CD8-positive, alpha-beta memory T cell (primary cell): ENCODE measurements around the gene SPIN2A. TPM values are rescaled to one million over a fixed set of nuclear protein-coding genes. Genes with fewer than 3 reads are reported as not detected.
A peak's percentile ranks its signal among the peaks of the same experiment; 100 is the strongest.
"Not testable (repeated sequence)": the region's sequence is repeated elsewhere in the genome, so short reads cannot be mapped to it uniquely, and the experiment has no call there.

Experiments used
- CTCF ChIA-PET: fragments of 350-600 bp; sonication (Branson Sonifier 250); formaldehyde crosslinking; loops from one replicate; lab custom pipeline; 2021; ENCODE audit warnings: antibody characterized with exemption; lab: Charles Lee
- POLR2A ChIA-PET: fragments of 350-600 bp; sonication (Branson Sonifier 250); formaldehyde crosslinking; loops from one replicate; lab custom pipeline; 2021; ENCODE audit warnings: antibody characterized with exemption; lab: Charles Lee
- DNase-seq, 5 donors: peaks; one replicate each; pipeline versions ENCODE4 v3.0.0 to v3.0.0-alpha.2; 2020 to 2022; ENCODE audit warnings: mixed read lengths in 1 of 5
- H3K27ac ChIP-seq: one replicate; pipeline ENCODE4 v1.7.0; 2013; ENCODE audit warnings: low read depth, mild to moderate bottlenecking, low read length, moderate library complexity
- H3K27me3 ChIP-seq: 2 replicates; pipeline ENCODE4 v1.7.0; 2013; ENCODE audit warnings: low read length, mild to moderate bottlenecking; ENCODE audit not compliant: insufficient read depth, poor library complexity, severe bottlenecking
- H3K36me3 ChIP-seq: 2 replicates; pipeline ENCODE4 v1.7.0; 2013; ENCODE audit warnings: mild to moderate bottlenecking, low read length, moderate library complexity; ENCODE audit not compliant: insufficient read depth
- H3K4me1 ChIP-seq: 2 replicates; pipeline ENCODE4 v1.7.0; 2013; ENCODE audit warnings: mild to moderate bottlenecking, low read length, moderate library complexity; ENCODE audit not compliant: insufficient read depth
- H3K4me3 ChIP-seq: 2 replicates; pipeline ENCODE4 v1.7.0; 2013; ENCODE audit warnings: mild to moderate bottlenecking, low read length
- H3K9me3 ChIP-seq: 2 replicates; pipeline ENCODE4 v1.7.0; 2013; ENCODE audit warnings: mild to moderate bottlenecking, low read length
- H3K27ac Mint-ChIP-seq, 8 donors: one replicate each; pipeline ENCODE4 v1.8.0; 2020 to 2021; ENCODE audit warnings: mixed read lengths in 8 of 8, mild to moderate bottlenecking in 6 of 8, inconsistent platforms in 3 of 8, moderate library complexity in 3 of 8
- H3K27me3 Mint-ChIP-seq, 2 donors: one replicate each; pipeline ENCODE4 v1.8.0; 2020 to 2021; ENCODE audit warnings: mixed read lengths in 2 of 2, mild to moderate bottlenecking in 1 of 2, moderate library complexity in 1 of 2
- H3K36me3 Mint-ChIP-seq, 3 donors: one replicate each; pipeline ENCODE4 v1.8.0; 2020 to 2021; ENCODE audit warnings: mixed read lengths in 3 of 3, inconsistent platforms in 1 of 3, mild to moderate bottlenecking in 1 of 3
- H3K4me1 Mint-ChIP-seq, 3 donors: one replicate each; pipeline ENCODE4 v1.8.0; 2020 to 2021; ENCODE audit warnings: mixed read lengths in 3 of 3, inconsistent platforms in 1 of 3, mild to moderate bottlenecking in 1 of 3
- H3K4me3 Mint-ChIP-seq, 7 donors: one replicate each; pipeline ENCODE4 v1.8.0; 2020 to 2021; ENCODE audit warnings: mixed read lengths in 7 of 7, mild to moderate bottlenecking in 6 of 7, moderate library complexity in 4 of 7, inconsistent platforms in 2 of 7
- H3K9me3 Mint-ChIP-seq, 5 donors: one replicate each; pipeline ENCODE4 v1.8.0; 2020 to 2022; ENCODE audit warnings: mixed read lengths in 5 of 5, mild to moderate bottlenecking in 3 of 5, moderate library complexity in 2 of 5, inconsistent platforms in 1 of 5
- polyA plus RNA-seq: library from polyadenylated mRNA; unstranded; fragments of 300-500 nt; fragmentation: Illumina TruSeq; gene quantifications from one replicate; pipeline ENCODE4 v1.2.3, GENCODE V29; 2021
- total RNA-seq, 2 experiments: library from RNA; stranded (reverse); gene quantifications; one replicate each; pipeline ENCODE4 v1.2.3, GENCODE V29; 2021

Gene SPIN2A
- total and polyA plus RNA-seq, 3 experiments from 2014 or later: 0.13 to 0.47 (median 0.18) TPM

- Mint-ChIP-seq H3K9me3 (peaks cover 0 to 2% (median 0%) of the 10 kb centered on the region in 5 donors), H3K36me3 (peaks cover 0 to 18% (median 0%) of the 10 kb centered on the region in 3 donors), H3K27me3 (peaks cover 0 to 7% of the 10 kb centered on the region in 2 donors), H3K4me3 (peak within 1 kb of the TSS; percentile 90 to 97 (median 94)), H3K27ac (peak within 1 kb of the TSS; percentile 80 to 98 (median 92)), H3K4me1 (peaks cover 6 to 27% (median 13%) of the 10 kb centered on the region in 3 donors)
- Histone ChIP-seq H3K36me3 (no peaks in the 10 kb centered on the region), H3K4me1 (no peaks in the 10 kb centered on the region), H3K4me3 (peak within 1 kb of the TSS; percentile 51), H3K9me3 (no peaks in the 10 kb centered on the region), H3K27ac (peak within 1 kb of the TSS; percentile 38), H3K27me3 (no peaks in the 10 kb centered on the region)
- POLR2A ChIA-PET: no interaction called here
- CTCF ChIA-PET: interaction anchor here (1.1 kb wide), 1 partner anchor 166 kb away, joined by 3 read pairs; the partner anchor contains the start of gene FAAH2
- peak; percentile 60 to 85 (median 76) for DNase-seq
These were observed 15.9 kb downstream of the SPIN2A start, which contains the start of gene SPIN2B for GRCh38 chrX:57121162-57121755. TSS of gene SPIN2B (minus strand) at chrX:57121548.

GRCh38 chrX:57120619-57121161, 16.5 kb downstream of the SPIN2A start:
- H3K27me3 ChIP-seq, DNase-seq, H3K9me3 Mint-ChIP-seq, H3K4me1 ChIP-seq, H3K27me3 Mint-ChIP-seq, H3K27ac ChIP-seq, POLR2A ChIA-PET, H3K36me3 ChIP-seq, H3K9me3 ChIP-seq: not testable (repeated sequence)
- peak overlapping the region; percentile 51 for H3K4me3 ChIP-seq
- peak overlapping the region; percentile 90 to 97 (median 94) for H3K4me3 Mint-ChIP-seq
- H3K36me3 Mint-ChIP-seq: peaks cover 0 to 20% (median 0%) of the 10 kb centered on the region in 3 donors
- H3K4me1 Mint-ChIP-seq: peaks cover 8 to 27% (median 13%) of the 10 kb centered on the region in 3 donors
- peak overlapping the region; percentile 80 to 98 (median 92) for H3K27ac Mint-ChIP-seq
- CTCF ChIA-PET: interaction anchor here (1.1 kb wide), 1 partner anchor 166 kb away, joined by 3 read pairs; the partner anchor contains the start of gene FAAH2

- no peaks in the 10 kb centered on the region for H3K9me3 Mint-ChIP-seq
- POLR2A ChIA-PET: no interaction called here
- CTCF ChIA-PET: no interaction called here
These were observed 17.8 kb downstream of the SPIN2A start for GRCh38 chrX:57119416-57119815.

GRCh38 chrX:57117566-57117965, 19.6 kb downstream of the SPIN2A start:
- H3K27me3 ChIP-seq, DNase-seq, POLR2A ChIA-PET, H3K4me3 Mint-ChIP-seq, CTCF ChIA-PET, H3K27me3 Mint-ChIP-seq, H3K27ac Mint-ChIP-seq, H3K36me3 ChIP-seq, H3K4me3 ChIP-seq, H3K27ac ChIP-seq, H3K4me1 ChIP-seq, H3K9me3 ChIP-seq, H3K9me3 Mint-ChIP-seq: not testable (repeated sequence)
- Mint-ChIP-seq H3K36me3 (peaks cover 0 to 29% (median 0%) of the 10 kb centered on the region in 3 donors), H3K4me1 (peaks cover 8 to 23% (median 13%) of the 10 kb centered on the region in 3 donors)

More at GRCh38 chrX:57119416-57119815, 17.8 kb downstream of the SPIN2A start:
- Histone ChIP-seq H3K27me3 (no peaks in the 10 kb centered on the region), H3K4me3 (no peak overlapping the region), H3K36me3 (no peaks in the 10 kb centered on the region), H3K27ac (no peak overlapping the region), H3K9me3 (no peaks in the 10 kb centered on the region), H3K4me1 (no peaks in the 10 kb centered on the region)
- peak overlapping the region in 6 of 8 donors; percentile 1 to 78 (median 19) for H3K27ac Mint-ChIP-seq
- peaks cover 0 to 23% (median 0%) of the 10 kb centered on the region in 3 donors for H3K36me3 Mint-ChIP-seq
- H3K4me3 Mint-ChIP-seq: peak overlapping the region in 1 of 7 donors; percentile 20
- H3K4me1 Mint-ChIP-seq: peaks cover 8 to 23% (median 13%) of the 10 kb centered on the region in 3 donors
- H3K27me3 Mint-ChIP-seq: peaks cover 0 to 6% of the 10 kb centered on the region in 2 donors
- no peak for DNase-seq

GRCh38 chrX:57104921-57105398, 32.2 kb downstream of the SPIN2A start:
- H3K27me3 ChIP-seq: no peaks in the 10 kb centered on the region
- H3K4me1 Mint-ChIP-seq: peaks cover 0 to 7% (median 0%) of the 10 kb centered on the region in 3 donors
- DNase-seq: no peak
- no peak overlapping the region for H3K27ac ChIP-seq
- peaks cover 0 to 10% of the 10 kb centered on the region in 2 donors for H3K27me3 Mint-ChIP-seq
- POLR2A ChIA-PET: no interaction called here
- H3K4me3 Mint-ChIP-seq: no peak overlapping the region
- CTCF ChIA-PET: no interaction called here
- no peak overlapping the region for H3K27ac Mint-ChIP-seq
- H3K9me3 ChIP-seq: no peaks in the 10 kb centered on the region
- H3K4me1 ChIP-seq: no peaks in the 10 kb centered on the region
- peaks cover 5 to 46% (median 6%) of the 10 kb centered on the region in 3 donors for H3K36me3 Mint-ChIP-seq
- no peak overlapping the region for H3K4me3 ChIP-seq
- H3K36me3 ChIP-seq: no peaks in the 10 kb centered on the region
- peaks cover 0 to 10% (median 5%) of the 10 kb centered on the region in 5 donors for H3K9me3 Mint-ChIP-seq

GRCh38 chrX:57104406-57104805, 32.8 kb downstream of the SPIN2A start:
- no peaks in the 10 kb centered on the region for H3K4me1 ChIP-seq
- H3K27me3 ChIP-seq: no peaks in the 10 kb centered on the region
- H3K36me3 ChIP-seq: no peaks in the 10 kb centered on the region
- Mint-ChIP-seq H3K9me3 (peaks cover 0 to 15% (median 10%) of the 10 kb centered on the region in 5 donors), H3K27me3 (peaks cover 0 to 9% of the 10 kb centered on the region in 2 donors), H3K4me3 (no peak overlapping the region), H3K4me1 (peaks cover 0 to 7% (median 0%) of the 10 kb centered on the region in 3 donors), H3K27ac (no peak overlapping the region), H3K36me3 (peaks cover 7 to 47% (median 12%) of the 10 kb centered on the region in 3 donors)
- H3K4me3 ChIP-seq: no peak overlapping the region
- no peak for DNase-seq
- ChIA-PET CTCF (no interaction called here), POLR2A (no interaction called here)
- no peaks in the 10 kb centered on the region for H3K9me3 ChIP-seq
- H3K27ac ChIP-seq: no peak overlapping the region

- no peak for DNase-seq
- H3K27ac Mint-ChIP-seq: peak overlapping the region in 1 of 8 donors; percentile 67
- CTCF ChIA-PET: no interaction called here
- POLR2A ChIA-PET: no interaction called here
- peaks cover 0 to 24% (median 14%) of the 10 kb centered on the region in 5 donors for H3K9me3 Mint-ChIP-seq
- Histone ChIP-seq H3K27me3 (no peaks in the 10 kb centered on the region), H3K27ac (no peak overlapping the region), H3K4me1 (no peaks in the 10 kb centered on the region), H3K36me3 (no peaks in the 10 kb centered on the region), H3K9me3 (no peaks in the 10 kb centered on the region), H3K4me3 (no peak overlapping the region)
- peaks cover 0 to 7% (median 0%) of the 10 kb centered on the region in 3 donors for H3K4me1 Mint-ChIP-seq
- peaks cover 7 to 51% (median 20%) of the 10 kb centered on the region in 3 donors for H3K36me3 Mint-ChIP-seq
- H3K4me3 Mint-ChIP-seq: no peak overlapping the region
- peaks cover 0 to 6% of the 10 kb centered on the region in 2 donors for H3K27me3 Mint-ChIP-seq
These were observed 33.7 kb downstream of the SPIN2A start for GRCh38 chrX:57103489-57103888.

GRCh38 chrX:57102918-57103317, 34.3 kb downstream of the SPIN2A start:
- CTCF ChIA-PET, POLR2A ChIA-PET: not testable (repeated sequence)

More at GRCh38 chrX:57102918-57103317, 34.3 kb downstream of the SPIN2A start:
- H3K27ac ChIP-seq, DNase-seq, H3K36me3 ChIP-seq, H3K27me3 Mint-ChIP-seq, H3K4me1 ChIP-seq, H3K9me3 ChIP-seq, H3K4me1 Mint-ChIP-seq, H3K4me3 ChIP-seq, H3K4me3 Mint-ChIP-seq, H3K27me3 ChIP-seq: not testable (repeated sequence)
- peaks cover 0 to 24% (median 14%) of the 10 kb centered on the region in 5 donors for H3K9me3 Mint-ChIP-seq
- peaks cover 5 to 53% (median 25%) of the 10 kb centered on the region in 3 donors for H3K36me3 Mint-ChIP-seq
- H3K27ac Mint-ChIP-seq: peak overlapping the region in 1 of 8 donors; percentile 67
